Skeletal muscle cell (primary cell): Measurements from ENCODE around the gene ANKS6.

Experiments
- DNase-seq: peaks from one replicate; pipeline ENCODE4 v3.0.0-alpha.2; 2010; ENCODE audit warnings: low read depth
- H3K4me3 ChIP-seq: 2 replicates; pipeline ENCODE4 v1.5.1; 2011; ENCODE audit warnings: low read depth, mild to moderate bottlenecking, control low read depth, low read length, moderate library complexity

The ANKS6 gene

DNA sequence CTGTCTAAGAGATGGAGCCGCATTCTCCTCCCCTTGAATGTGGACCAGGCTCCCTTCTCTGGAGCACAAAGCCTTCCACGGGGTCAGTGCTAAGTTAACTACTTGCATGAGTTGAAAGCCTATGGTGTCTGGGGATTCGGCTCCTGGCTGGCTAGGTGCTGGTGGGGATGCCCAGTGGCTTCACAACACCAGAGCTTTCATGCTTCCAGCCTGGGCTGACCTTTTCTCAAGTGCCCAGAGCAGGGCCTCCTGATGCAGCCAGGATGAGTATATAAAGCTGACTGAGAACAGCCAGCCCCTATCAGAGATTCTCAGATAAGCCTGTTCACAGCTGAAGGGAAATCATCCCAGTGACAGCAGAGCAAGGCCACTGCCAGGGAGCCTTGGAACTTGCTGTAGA is 22.9 kb upstream of the ANKS6 start:
- no peak for DNase-seq
- no peak overlapping the region for H3K4me3 ChIP-seq

DNA sequence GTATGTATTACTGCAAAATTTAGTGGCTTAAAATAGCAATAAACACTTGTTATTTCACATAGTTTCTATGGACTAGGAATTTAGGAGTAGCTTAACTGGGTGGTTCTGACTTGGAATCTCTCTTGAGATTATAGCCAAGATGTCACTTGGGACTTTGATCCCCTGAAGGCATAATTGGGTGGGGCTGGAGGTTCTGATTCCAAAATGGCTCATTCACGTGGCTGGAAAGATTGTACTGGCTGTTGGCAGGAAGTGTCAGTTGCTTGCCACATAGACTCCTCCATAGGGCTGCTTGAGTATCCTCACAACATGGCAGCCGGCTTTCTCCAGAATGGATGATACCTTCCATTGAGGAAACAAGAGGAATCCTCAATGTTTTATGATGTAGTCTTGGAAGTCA is 22.4 kb upstream of the ANKS6 start:
- DNase-seq: no peak

DNA sequence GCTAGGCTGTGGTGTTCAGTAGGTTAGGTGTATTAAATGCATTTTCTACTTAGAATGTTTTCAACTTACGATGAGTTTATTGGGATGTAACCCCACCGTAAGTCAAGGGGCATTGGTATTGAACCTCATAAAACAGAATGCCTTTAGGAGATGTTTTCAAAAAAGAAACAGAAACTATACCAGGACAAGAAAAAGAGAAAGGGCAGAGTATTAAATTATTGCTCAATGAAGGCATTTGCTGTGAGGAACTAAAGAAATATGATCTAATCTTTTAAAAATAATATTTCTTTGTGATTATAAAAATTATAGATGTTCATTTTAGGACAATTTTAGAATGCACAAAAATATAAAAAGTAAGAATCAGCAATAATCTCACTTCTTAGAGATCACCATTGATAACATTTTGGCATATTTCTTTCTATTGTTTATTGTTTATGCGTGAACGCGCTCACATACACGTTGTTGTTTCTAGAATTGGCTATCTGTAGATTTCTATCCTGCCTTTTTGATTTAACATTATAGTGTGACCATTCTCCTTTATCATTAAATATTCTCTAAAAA is 19.1 kb upstream of the ANKS6 start:
- DNase-seq: no peak

More for the DNA sequence above, 22.4 kb upstream of the ANKS6 start:
- H3K4me3 ChIP-seq: no peak overlapping the region

DNA sequence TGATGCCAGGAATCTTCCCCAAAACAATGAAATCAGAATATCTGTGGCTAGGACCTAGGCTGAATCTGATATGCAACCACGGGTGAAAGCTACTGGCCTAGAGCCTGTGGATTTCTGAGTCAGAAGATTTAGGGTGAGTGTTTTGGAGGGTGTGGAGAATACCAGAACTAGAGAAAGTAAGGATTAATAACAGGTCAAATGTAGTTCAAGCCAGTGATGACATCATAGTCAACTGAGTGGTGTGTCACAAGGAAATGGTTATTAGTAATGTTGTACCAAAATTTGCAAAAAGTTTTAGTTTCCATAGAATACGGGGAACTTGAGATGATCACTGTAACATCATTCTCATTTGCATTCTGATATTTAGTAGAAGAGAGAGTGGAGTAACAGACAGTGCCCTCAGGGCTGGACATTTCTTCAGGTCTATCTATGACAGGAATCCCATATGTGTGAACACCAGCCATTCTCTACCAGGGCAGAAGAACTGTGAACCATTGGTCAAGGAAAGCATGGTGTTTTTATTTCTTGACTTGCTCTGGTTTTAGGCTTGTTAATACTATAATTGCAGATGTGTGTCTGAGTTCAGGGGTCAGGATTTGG is 14.8 kb upstream of the ANKS6 start:
- H3K4me3 ChIP-seq: no peak overlapping the region
- DNase-seq: peak; percentile 43

More for the DNA sequence above, 19.1 kb upstream of the ANKS6 start:
- H3K4me3 ChIP-seq: no peak overlapping the region

DNA sequence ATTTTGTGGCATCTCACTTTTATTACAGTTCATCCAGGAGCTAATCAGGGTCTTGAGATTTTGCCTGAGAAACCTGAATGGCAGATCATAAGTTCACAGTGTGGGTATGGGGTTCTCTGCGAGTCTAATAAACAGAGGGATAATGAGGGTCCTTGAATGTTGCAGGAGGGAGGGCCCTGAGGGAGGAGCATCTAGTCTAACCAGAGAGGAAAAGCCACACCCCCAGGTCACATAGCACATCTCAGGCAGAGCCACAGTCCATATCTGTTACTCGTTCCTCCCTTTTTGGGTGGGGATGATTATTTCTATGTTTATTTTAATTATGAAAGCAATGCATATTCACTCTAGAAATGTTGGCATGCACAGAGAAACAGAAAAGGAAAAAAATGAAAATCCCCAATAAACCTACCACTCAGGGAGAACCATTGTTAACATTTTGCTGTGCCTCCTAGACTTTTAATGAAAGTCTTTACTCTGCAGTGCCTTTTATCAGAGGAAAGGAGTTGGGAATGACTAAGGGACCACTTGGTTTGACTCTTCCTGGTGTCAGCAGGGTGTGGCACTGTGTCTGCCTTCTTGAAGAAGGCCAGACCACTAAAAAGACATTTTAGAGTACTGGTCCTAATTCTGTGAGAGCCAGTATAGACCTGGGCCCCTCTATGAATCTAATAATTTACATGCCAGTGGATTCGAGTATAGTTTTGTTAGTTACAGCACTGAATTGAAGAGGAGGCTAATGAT is 13.9 kb upstream of the ANKS6 start:
- DNase-seq: no peak
- H3K4me3 ChIP-seq: no peak overlapping the region

DNA sequence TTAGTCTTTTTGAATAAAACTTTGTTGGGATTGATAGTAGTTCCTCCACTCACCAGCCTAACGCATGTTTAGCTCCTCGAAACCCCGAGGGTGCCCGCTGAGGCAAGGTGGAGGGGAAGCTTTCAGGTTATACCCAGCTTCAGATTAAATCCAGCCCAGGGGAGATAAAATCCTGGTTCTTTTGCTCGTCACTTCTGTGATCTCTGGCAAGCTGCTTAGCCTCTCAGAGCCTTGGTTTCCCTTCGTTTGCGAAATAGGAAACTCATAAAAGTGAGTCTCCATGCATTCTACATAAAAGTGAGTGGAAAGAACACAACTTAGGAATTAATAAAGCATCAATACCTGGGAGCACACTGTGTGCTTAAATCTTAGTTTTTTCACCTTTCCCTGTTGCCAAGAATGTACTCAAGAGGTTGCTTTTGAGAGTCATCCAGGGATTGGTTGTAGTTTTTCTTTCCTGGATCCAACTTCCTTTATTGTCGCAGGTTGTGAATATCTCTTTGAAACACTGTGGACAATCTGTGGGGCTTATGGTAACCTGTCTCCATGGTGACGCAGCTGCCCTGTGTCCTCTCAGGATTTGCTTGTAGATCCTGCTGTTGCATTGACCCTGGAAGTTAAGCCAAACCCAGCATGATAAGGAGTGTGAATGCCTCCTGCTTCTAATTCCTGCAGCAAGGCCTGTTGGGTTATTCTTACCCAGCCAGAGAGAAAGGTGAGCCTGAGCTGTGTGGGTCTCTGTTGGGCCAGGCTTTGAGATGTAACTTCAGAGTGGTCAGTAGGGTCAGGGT is 13.2 kb upstream of the ANKS6 start:
- no peak for DNase-seq
- no peak overlapping the region for H3K4me3 ChIP-seq

DNA sequence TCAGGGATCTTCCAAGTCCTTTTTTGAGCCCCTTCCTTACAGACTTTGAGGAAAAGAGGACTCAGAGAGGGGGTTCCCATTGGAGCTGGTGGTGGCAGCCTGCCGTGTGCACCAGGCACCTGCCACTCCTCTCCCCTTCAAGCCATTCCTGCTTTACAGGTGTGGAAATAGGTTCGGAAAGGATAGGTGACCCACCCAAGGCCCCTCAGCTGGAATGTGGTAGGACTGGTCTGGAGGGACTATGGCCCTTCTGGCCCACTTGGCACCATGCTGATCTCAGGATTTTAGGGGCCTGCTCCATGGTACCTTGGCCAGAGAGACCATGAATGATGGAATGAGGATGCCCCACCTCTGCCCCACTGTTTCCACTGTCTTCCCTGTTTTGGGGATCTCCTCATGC is 12.5 kb upstream of the ANKS6 start:
- no peak for DNase-seq
- H3K4me3 ChIP-seq: no peak overlapping the region

DNA sequence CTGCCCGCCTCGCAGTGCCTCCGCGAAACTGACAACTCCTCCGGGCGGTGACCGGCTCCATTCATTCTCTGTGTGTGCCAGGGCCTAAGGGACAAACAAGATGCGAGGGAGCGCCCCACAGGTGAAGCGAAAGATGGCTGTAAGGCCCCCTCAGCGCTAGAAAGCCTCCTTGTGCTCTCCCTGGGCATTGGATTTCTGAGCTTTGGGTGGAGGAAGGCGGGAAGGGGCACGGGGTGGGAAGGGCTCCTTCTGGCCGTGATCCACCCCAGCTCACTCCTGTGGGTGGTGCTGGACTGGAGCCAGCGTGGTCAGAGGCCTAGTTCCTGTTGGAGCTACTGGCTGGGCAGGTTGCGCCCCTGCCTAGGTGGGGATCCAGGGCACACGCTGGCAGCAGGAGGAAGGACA is 12.1 kb upstream of the ANKS6 start:
- H3K4me3 ChIP-seq: peak overlapping the region; percentile 55
- no peak for DNase-seq

DNA sequence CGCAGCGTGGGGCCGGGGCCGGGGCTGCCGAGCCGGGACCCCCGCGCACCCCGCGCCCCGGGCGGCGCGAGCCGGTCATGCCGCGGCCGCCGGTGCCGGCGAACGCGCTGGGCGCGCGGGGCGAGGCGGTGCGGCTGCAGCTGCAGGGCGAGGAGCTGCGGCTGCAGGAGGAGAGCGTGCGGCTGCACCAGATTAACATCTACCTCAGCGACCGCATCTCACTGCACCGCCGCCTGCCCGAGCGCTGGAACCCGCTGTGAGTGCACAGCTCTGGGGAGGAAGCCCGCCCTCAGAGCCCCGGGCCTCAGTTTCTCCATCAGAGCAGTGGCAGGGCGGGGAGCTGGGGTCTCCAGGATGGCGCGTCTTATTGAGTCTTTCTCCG is 11.4 kb upstream of the ANKS6 start:
- peak overlapping the region; percentile 55 for H3K4me3 ChIP-seq
- no peak for DNase-seq

DNA sequence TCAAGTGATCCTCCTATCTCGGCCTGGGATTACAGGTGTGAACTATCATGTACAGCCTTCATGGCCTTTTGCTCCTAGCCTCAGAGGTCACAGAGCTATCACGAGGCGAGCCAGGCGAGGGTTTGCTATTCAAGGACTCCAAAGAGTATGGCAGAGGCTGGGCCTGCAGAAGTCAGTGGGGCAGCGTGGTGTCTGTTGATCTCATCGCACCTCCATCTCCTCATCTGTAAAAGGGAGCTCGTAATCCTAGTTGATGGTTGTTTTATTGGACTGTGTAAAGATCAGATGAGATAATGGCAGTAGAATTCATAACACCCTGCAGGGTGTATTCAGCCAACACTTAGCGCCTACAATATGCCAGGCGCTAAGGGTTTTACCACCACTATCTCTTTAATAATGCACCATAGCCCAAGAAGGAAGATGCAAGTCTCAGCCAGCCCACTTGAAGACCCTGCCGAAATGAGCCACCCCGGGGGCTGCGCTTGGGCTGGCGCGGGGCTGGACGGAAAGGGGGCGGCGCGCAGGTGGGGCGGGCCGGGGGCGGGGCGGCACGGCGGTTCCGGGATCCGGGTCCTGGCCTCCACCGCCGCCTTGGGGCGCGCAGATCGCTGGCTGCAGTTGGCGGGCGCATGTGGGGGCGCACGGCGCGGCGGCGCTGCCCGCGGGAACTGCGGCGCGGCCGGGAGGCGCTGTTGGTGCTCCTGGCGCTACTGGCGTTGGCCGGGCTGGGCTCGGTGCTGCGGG is 10.9 kb upstream of the ANKS6 start, which contains the start of gene GALNT12:
GALNT12 (plus strand) TSS at position 601 of the 744 bp plus-strand sequence; CDS start at position 630, 29 bp downstream.
- DNase-seq: no peak
- H3K4me3 ChIP-seq: peak within 1 kb of the TSS; percentile 55

DNA sequence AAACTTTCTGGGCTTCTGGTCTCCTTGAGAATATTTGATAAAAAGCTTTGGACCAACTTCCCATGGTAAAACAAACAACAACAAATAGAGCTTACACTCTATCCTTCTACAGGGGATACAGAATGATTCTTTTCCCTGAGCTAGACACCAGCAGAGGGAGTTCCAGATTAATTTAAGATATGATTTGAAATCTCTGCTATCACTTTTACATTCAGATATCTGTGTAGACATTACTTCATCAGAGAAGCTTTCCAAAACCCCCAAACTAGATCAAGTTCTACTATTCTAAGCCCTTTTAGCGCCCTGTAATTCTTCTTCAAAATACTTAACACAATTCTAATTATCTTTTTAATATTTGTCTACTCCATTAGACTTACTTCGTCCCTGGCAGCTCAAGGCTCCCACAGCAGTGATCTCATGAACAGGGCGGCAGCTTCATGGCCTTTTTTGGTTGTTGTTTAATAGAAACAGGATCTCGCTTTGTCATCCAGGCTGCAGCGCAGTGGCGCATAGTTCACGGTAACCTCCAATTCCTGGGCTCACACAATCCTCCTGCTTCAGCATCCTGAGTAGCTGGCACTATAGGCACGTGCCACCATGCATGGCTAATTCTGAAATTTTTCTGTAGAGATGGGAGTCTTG is 10.2 kb upstream of the ANKS6 start:
- no peak overlapping the region for H3K4me3 ChIP-seq
- DNase-seq: no peak

DNA sequence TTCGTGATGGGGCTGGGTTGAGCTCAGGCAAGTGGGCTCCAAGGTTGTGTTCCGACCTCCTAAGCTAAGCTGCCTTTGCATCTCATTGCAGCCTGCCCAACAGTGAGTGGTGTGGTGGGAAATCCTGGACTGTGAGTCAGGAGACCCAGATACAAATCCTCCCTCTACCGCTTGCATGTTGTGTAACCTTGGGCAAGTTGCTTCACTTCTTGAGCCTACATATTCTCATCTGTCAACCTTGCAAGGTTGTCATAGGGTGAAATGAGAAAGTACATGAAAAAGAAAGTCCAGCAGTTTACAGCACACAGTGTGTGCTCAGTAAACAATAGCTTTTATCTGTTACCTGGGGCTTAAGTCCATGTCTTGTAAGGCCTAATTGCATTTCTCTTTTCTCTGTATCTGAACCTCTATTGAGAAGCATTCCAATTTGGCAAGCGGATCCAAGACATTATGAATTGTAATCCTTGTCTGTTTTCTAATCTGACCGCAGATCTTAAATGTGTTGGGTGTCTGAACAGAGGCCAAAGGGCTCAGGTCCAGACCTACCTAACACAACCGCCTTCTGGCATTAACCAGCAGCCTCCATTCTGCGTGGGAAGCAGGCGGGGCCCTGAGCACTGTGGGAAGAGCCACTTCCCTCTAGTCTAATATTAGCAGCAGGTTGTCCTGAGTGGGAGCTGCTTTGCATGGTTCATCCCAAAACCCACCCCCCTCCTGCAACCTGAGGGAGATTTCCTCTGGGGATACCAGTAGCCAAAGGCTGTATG is 9.3 kb upstream of the ANKS6 start:
- no peak overlapping the region for H3K4me3 ChIP-seq
- DNase-seq: peak; percentile 53

DNA sequence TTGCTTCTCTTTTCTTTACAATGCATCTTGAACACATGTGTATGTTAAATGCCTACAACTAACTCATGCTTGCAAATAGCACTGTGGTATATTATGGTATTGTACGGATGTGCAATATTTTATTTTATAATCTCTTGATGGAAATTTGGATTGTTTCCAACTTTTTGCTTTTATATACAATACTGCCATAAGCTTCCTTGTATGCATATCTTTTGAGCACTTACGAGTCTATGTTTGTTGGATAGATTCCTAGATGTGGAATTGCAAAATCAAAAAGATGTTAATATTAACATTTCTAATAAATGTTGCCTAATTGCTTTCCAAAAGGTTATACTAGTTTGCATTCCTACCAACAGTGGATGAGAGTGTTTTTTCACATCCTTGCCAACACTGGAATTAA is 7.7 kb upstream of the ANKS6 start:
- no peak for DNase-seq
- no peak overlapping the region for H3K4me3 ChIP-seq

DNA sequence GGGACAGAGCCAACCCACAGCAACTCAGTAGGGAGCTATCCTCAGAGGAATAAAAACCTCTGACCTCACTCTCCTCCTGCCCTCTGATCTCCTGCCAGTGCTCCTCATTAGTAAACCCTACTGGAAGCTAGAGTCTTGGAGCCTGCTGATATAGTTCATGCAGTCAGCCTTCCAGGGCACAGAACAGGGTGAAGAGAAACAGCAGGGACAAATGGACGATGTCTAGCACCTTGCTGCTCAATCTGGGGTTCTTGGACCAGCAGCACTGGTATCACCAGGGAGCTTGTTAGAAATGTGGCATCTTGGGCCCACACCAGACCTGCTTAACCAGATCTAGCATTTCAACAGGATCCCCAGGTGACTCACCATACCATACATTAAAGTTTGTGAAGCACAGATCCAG is 5.6 kb upstream of the ANKS6 start:
- H3K4me3 ChIP-seq: no peak overlapping the region
- DNase-seq: no peak

DNA sequence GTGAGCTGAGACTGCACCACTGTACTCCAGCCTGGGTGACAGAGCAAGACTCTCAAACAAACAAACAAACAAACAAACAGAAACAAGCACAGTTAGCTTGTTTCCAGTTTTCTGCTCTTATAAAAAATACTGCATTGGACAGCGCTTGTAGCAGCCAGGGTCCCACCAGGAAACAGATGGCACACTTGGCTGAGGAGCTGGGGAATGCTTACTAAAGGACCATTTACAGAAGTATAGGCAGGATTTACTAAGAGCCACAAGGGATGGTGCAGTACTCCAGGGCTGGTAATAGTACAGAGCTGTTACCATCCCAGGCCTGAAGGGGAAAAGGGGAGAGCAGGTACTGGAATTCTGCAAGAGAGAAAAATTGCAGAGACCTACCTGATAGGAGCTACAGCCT is 5.2 kb upstream of the ANKS6 start:
- DNase-seq: no peak

DNA sequence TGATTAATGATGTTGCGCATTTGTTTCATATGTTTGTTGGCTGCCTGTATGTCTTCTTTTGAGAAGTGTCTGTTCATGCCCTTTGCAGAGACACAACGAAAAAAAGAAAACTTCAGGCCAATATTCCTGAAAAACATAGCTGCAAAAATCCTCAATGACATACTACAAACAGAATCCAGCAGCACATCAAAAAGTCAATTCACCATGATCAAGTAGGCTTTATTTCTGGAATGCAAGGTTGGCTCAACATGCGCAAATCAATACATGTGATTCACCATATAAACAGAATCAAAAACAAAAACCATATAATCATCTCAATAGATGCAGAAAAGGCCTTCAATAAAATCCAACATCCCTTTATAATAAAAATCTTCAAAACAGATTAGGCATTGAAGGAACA is 1.9 kb upstream of the ANKS6 start:
- no peak for DNase-seq
- H3K4me3 ChIP-seq: no peak overlapping the region

More for the DNA sequence above, 5.2 kb upstream of the ANKS6 start:
- no peak overlapping the region for H3K4me3 ChIP-seq

DNA sequence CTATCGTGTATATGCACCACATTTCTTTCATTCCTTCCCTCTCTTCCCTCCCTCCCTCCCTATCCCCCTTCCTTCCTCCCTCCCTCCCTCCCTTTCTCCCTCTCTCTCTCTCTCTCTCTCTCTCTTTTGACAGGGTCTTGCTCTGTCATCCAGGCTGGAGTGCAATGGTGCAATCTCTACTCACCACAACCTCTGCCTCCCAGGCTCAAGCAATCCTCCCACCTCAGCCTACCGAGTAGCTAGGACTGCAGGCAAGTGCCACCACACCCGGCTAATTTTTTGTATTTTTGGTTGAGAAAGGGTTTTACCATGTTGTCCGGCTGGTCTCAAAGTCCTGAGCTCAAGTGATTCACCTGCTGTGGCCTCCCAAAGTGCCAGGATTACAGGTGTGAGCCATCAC is 1.1 kb upstream of the ANKS6 start:
- no peak for DNase-seq
- no peak overlapping the region for H3K4me3 ChIP-seq

DNA sequence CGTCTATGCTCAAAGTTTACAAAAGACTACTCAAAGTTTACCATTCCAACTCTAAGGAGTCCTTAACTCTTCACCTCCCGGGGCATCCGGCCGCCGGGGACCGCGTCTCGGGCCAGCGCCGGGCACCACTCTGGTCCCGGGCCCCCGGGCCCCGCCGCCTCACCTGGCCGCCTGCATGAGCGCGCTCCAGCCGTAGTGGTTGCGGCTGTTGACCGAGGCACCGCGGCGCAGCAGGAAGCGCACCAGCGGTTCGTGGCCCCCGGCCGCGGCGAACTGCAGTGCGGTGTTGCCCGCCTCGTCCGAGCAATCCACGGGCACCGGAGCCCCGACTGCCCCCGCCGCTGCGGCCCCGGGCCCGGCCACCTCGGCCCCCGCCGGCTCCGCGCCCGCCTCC is 388 bp downstream of the ANKS6 start:
- DNase-seq: no peak
- H3K4me3 ChIP-seq: peak overlapping the region; percentile 65
